HEK293T (cell line): ENCODE measurements around the gene TRMT11.

ENCODE experiments used
- ARNT ChIP-seq: fragments of 450-650 bp; IDR thresholded peaks from 2 replicates; pipeline ENCODE4 v1.6.1; 2017; ENCODE audit warnings: mild to moderate bottlenecking
- CTBP1 ChIP-seq: fragments of 450-650 bp; IDR thresholded peaks from 2 replicates; pipeline ENCODE4 v1.6.1; 2016; ENCODE audit warnings: borderline replicate concordance
- ELF4 ChIP-seq: fragments of 450-650 bp; IDR thresholded peaks from 2 replicates; pipeline ENCODE4 v1.6.1; 2017; ENCODE audit warnings: antibody characterized with exemption
- FOXA1 ChIP-seq: fragments of 450-650 bp; IDR thresholded peaks from 2 replicates; pipeline ENCODE4 v1.6.1; 2016; ENCODE audit warnings: mild to moderate bottlenecking
- FOXM1 ChIP-seq: fragments of 450-650 bp; IDR thresholded peaks from 2 replicates; pipeline ENCODE4 v1.6.1; 2017; ENCODE audit warnings: mild to moderate bottlenecking, borderline replicate concordance
- L3MBTL2 ChIP-seq: fragments of 450-650 bp; conservative IDR thresholded peaks from 2 replicates; pipeline ENCODE4 v1.6.1; 2016; ENCODE audit warnings: mild to moderate bottlenecking
- LEF1 ChIP-seq: fragments of 450-650 bp; IDR thresholded peaks from 2 replicates; pipeline ENCODE4 v1.6.1; 2017; ENCODE audit warnings: mild to moderate bottlenecking, borderline replicate concordance
- NFRKB ChIP-seq: fragments of 450-650 bp; IDR thresholded peaks from 2 replicates; pipeline ENCODE4 v1.6.1; 2016; ENCODE audit warnings: mild to moderate bottlenecking, moderate library complexity
- SP1 ChIP-seq: fragments of 450-650 bp; IDR thresholded peaks from 2 replicates; pipeline ENCODE4 v1.6.1; 2017
- SUZ12 ChIP-seq: fragments of 450-650 bp; IDR thresholded peaks from 2 replicates; pipeline ENCODE4 v1.6.1; 2016; ENCODE audit warnings: mild to moderate bottlenecking
- ZNF384 ChIP-seq: fragments of 450-650 bp; IDR thresholded peaks from 2 replicates; pipeline ENCODE4 v1.6.1; 2016

GRCh38 chr6:125961117-125961516 lies 25.2 kb upstream of the TRMT11 start:
- TF ChIP-seq FOXA1 (no peak), FOXM1 (no peak), SUZ12 (no peak), ARNT (no peak), SP1 (no peak), ELF4 (no peak), L3MBTL2 (no peak), NFRKB (no peak), CTBP1 (no peak), ZNF384 (no peak), LEF1 (no peak)
